Activated CD4-positive, alpha-beta T cell treated with anti-CD3 and anti-CD28 coated beads for 36 hours (primary cell): ENCODE results near the gene HAPLN3. TPM values are rescaled to one million over a fixed set of nuclear protein-coding genes. Genes with fewer than 3 reads are reported as not detected.
A peak's percentile ranks its signal among the peaks of the same experiment; 100 is the strongest.

Source experiments
- ATAC-seq: fragments of 200-7000 bp; cut with Tn5 transposase; one replicate; pipeline ENCODE4 v1.10.0; 2021; ENCODE audit warnings: mild to moderate bottlenecking, moderate library complexity
- CTCF ChIA-PET: fragments of 350-600 bp; sonication (Branson Sonifier 250); formaldehyde crosslinking; loops from one replicate; lab custom pipeline; 2021; ENCODE audit warnings: antibody characterized with exemption; lab: Charles Lee
- POLR2A ChIA-PET: fragments of 350-600 bp; sonication (Branson Sonifier 250); formaldehyde crosslinking; loops from one replicate; lab custom pipeline; 2021; ENCODE audit warnings: antibody characterized with exemption, inconsistent platforms; lab: Charles Lee
- DNase-seq: peaks from one replicate; pipeline ENCODE4 v3.0.0-alpha.2; 2020
- H3K27ac Mint-ChIP-seq: one replicate; pipeline ENCODE4 v1.8.0; 2021; ENCODE audit warnings: mixed read lengths
- H3K27me3 Mint-ChIP-seq: one replicate; pipeline ENCODE4 v1.8.0; 2021; ENCODE audit warnings: mixed read lengths
- H3K36me3 Mint-ChIP-seq: one replicate; pipeline ENCODE4 v1.8.0; 2021; ENCODE audit warnings: low read depth, mixed read lengths
- H3K4me1 Mint-ChIP-seq: one replicate; pipeline ENCODE4 v1.8.0; 2021; ENCODE audit warnings: mixed read lengths
- H3K4me3 Mint-ChIP-seq: one replicate; pipeline ENCODE4 v1.8.0; 2021; ENCODE audit warnings: mild to moderate bottlenecking, moderate library complexity, mixed read lengths
- H3K9me3 Mint-ChIP-seq: one replicate; pipeline ENCODE4 v1.8.0; 2021; ENCODE audit warnings: low read depth, mixed read lengths
- intact Hi-C, 2 experiments: fragments of 100-400 bp; cut with DNase I in 1 of 2; cut with micrococcal nuclease in 1 of 2; formaldehyde crosslinking; loops; one replicate each; pipeline versions ENCODE4 v1.14.2 to v1.15.1; 2022 to 2024; cut with DNase I, micrococcal nuclease
- total RNA-seq, 2 experiments: library from RNA; stranded (reverse); gene quantifications; one replicate each; pipeline ENCODE4 v1.2.3, GENCODE V29; 2021

HAPLN3 gene
- total RNA-seq, 2 experiments from 2014 or later, result 53.9 to 64.1 TPM

DNA sequence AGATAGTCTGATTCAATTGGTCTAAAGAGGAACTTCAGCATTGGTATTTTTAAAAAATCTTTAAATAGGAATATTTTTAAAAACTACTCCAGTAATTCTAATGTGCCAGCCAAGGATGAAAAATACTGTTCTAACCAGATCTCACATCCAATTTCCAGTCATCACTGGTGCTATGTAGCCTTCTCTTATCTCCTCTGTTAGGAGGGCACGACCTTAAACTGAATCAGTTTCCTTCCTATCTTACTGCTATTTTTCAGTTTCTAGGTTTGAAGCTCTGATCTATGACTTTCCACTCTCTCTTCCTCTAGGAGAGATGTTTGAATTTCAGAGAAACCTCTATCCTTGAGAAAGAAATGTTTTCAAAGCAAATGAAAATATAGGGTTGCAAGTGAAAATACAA, 31.9 kb downstream of the HAPLN3 start:
- Mint-ChIP-seq H3K9me3 (no peaks in the 10 kb centered on the region), H3K27ac (no peak overlapping the region), H3K36me3 (no peaks in the 10 kb centered on the region), H3K4me3 (no peak overlapping the region), H3K27me3 (no peaks in the 10 kb centered on the region), H3K4me1 (no peaks in the 10 kb centered on the region)
- DNase-seq (no peak), ATAC-seq (no peak)
- intact Hi-C loops, result no loop called here
- POLR2A ChIA-PET, result no interaction called here
- CTCF ChIA-PET, result interaction anchor here (0.9 kb wide), 1 partner anchor 42 kb away, joined by 3 read pairs; no protein-coding TSS in a partner anchor

- ATAC-seq (no peak), DNase-seq (no peak)
- no peaks in the 10 kb centered on the region for H3K27me3 Mint-ChIP-seq
- H3K36me3 Mint-ChIP-seq, result no peaks in the 10 kb centered on the region
- H3K4me3 Mint-ChIP-seq, result no peak overlapping the region
- ChIA-PET CTCF (no interaction called here), POLR2A (interaction anchor here (0.6 kb wide), 1 partner anchor 25 kb away, joined by 5 read pairs; no protein-coding TSS in a partner anchor)
- H3K27ac Mint-ChIP-seq, result no peak overlapping the region
- H3K9me3 Mint-ChIP-seq, result no peaks in the 10 kb centered on the region
- no peaks in the 10 kb centered on the region for H3K4me1 Mint-ChIP-seq
- intact Hi-C loops, result no loop called here
Measured at GRCh38 chr15:88860212-88860611, 35.1 kb downstream of the HAPLN3 start.

GRCh38 chr15:88859550-88859949, 35.8 kb downstream of the HAPLN3 start:
- ATAC-seq (no peak), DNase-seq (no peak)
- Mint-ChIP-seq H3K27ac (no peak overlapping the region), H3K27me3 (no peaks in the 10 kb centered on the region), H3K4me1 (no peaks in the 10 kb centered on the region), H3K9me3 (peaks cover 4% of the 10 kb centered on the region), H3K36me3 (peaks cover 2% of the 10 kb centered on the region), H3K4me3 (no peak overlapping the region)
- intact Hi-C loops, result no loop called here
- POLR2A ChIA-PET, result no interaction called here
- CTCF ChIA-PET, result interaction anchor here (0.6 to 0.7 kb wide), 2 partner anchors 10 to 22 kb away, joined by 4 read pairs; no protein-coding TSS in a partner anchor

DNA sequence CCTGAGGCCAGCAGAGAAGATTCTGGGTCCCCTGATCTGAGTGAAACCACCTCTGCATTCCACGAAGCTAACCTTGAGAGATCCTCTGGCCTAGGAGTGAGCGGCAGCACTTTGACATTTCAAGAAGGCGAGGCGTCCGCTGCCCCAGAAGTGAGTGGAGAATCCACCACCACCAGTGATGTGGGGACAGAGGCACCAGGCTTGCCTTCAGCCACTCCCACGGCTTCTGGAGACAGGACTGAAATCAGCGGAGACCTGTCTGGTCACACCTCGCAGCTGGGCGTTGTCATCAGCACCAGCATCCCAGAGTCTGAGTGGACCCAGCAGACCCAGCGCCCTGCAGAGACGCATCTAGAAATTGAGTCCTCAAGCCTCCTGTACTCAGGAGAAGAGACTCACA, 36.4 kb downstream of the HAPLN3 start:
- Mint-ChIP-seq H3K36me3 (peaks cover 3% of the 10 kb centered on the region), H3K27ac (no peak overlapping the region), H3K4me1 (no peaks in the 10 kb centered on the region), H3K27me3 (no peaks in the 10 kb centered on the region), H3K9me3 (peaks cover 5% of the 10 kb centered on the region), H3K4me3 (no peak overlapping the region)
- intact Hi-C loops, result no loop called here
- DNase-seq, result no peak
- no peak for ATAC-seq
- ChIA-PET CTCF (interaction anchor here (0.6 to 0.7 kb wide), 2 partner anchors 9 to 312 kb away, joined by 4 read pairs; no protein-coding TSS in a partner anchor), POLR2A (no interaction called here)

DNA sequence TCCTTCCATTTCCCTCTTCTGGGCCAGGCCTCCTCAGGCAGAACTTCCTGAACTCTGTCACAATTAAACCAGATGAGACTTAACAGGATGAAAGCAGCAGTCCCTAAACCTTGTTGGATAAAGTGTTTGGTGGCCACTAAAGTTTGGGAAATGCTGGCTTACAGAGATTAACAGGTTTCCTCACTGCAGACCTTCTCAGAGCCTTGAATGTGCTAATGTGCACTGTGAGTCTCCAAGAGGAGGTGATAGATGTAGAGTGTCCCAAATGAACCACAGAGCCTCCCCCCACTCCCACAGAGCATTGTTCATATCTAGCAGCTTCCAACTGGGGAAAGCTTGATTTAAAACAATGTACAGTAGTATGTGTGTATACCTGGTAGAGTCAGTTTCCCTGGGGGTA, 42.9 kb downstream of the HAPLN3 start:
- Mint-ChIP-seq H3K4me1 (no peaks in the 10 kb centered on the region), H3K4me3 (no peak overlapping the region), H3K27ac (no peak overlapping the region), H3K27me3 (no peaks in the 10 kb centered on the region), H3K9me3 (peaks cover 8% of the 10 kb centered on the region), H3K36me3 (peaks cover 3% of the 10 kb centered on the region)
- POLR2A ChIA-PET, result no interaction called here
- DNase-seq (no peak), ATAC-seq (no peak)
- CTCF ChIA-PET, result no interaction called here
- intact Hi-C loops, result no loop called here

- Mint-ChIP-seq H3K27ac (no peak overlapping the region), H3K4me3 (no peak overlapping the region), H3K27me3 (no peaks in the 10 kb centered on the region), H3K36me3 (peaks cover 1% of the 10 kb centered on the region), H3K4me1 (peaks cover 5% of the 10 kb centered on the region), H3K9me3 (peaks cover 4% of the 10 kb centered on the region)
- ATAC-seq, result no peak
- CTCF ChIA-PET, result interaction anchor here (0.7 kb wide), 1 partner anchor 10 kb away, joined by 4 read pairs; no protein-coding TSS in a partner anchor
- DNase-seq, result no peak
- intact Hi-C loops, result no loop called here
- POLR2A ChIA-PET, result no interaction called here
Measured at GRCh38 chr15:88849376-88850072, 45.8 kb downstream of the HAPLN3 start.

DNA sequence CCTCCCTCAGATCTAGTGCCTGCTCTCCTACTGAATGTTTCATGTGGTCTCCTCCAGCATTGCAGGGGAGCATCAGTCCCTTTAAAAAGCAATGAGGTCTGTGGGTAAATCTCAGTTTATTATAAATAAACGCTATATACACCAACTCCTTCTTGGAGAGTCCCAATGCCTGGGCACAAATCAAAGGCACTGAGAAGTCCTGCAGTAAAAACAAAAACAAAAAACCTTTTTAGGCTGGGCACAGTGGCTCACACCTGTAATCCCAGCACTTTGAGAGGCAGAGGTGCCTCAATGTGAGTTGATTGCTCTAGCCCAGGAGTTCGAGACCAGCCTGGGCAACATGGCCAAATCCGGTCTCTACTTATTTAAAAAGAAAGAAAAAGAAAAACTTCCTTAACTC, 47.1 kb downstream of the HAPLN3 start:
- Mint-ChIP-seq H3K36me3 (no peaks in the 10 kb centered on the region), H3K9me3 (no peaks in the 10 kb centered on the region), H3K27me3 (no peaks in the 10 kb centered on the region), H3K27ac (no peak overlapping the region), H3K4me1 (peaks cover 7% of the 10 kb centered on the region), H3K4me3 (no peak overlapping the region)
- intact Hi-C loops, result no loop called here
- ATAC-seq, result no peak
- ChIA-PET POLR2A (no interaction called here), CTCF (no interaction called here)
- DNase-seq, result no peak

DNA sequence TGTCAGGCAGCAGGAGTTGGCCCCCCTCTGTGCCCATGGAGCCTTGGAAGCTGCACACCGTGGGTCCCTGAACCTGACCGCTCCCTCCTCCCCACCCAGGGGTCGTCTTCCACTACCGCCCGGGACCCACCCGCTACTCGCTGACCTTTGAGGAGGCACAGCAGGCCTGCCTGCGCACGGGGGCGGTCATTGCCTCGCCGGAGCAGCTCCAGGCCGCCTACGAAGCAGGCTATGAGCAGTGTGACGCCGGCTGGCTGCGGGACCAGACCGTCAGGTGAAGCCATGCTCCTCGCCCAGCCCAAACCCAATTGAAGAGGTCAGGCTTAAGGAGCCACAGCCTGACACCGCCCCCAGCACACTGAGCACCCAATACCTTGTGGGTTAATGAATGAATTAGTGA, 48.2 kb downstream of the HAPLN3 start:
- H3K4me3 Mint-ChIP-seq, result no peak overlapping the region

DNA sequence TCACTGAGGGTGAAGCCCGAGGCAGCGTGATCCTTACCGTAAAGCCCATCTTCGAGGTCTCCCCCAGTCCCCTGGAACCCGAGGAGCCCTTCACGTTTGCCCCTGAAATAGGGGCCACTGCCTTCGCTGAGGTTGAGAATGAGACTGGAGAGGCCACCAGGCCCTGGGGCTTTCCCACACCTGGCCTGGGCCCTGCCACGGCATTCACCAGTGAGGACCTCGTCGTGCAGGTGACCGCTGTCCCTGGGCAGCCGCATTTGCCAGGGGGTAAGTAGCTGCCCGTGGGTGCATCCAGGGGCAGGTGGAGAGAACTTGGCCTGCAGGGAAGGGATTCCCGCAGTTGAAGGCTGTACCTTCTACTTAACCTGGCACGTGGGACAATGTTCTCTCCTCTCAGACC, 49.7 kb downstream of the HAPLN3 start:
- Mint-ChIP-seq H3K27me3 (no peaks in the 10 kb centered on the region), H3K27ac (no peak overlapping the region), H3K4me1 (peaks cover 7% of the 10 kb centered on the region), H3K36me3 (no peaks in the 10 kb centered on the region), H3K4me3 (no peak overlapping the region), H3K9me3 (no peaks in the 10 kb centered on the region)
- intact Hi-C loops, result no loop called here
- no peak for DNase-seq
- POLR2A ChIA-PET, result no interaction called here
- CTCF ChIA-PET, result no interaction called here
- no peak for ATAC-seq

More for the DNA sequence above, 48.2 kb downstream of the HAPLN3 start:
- intact Hi-C loops, result no loop called here
- no peak for DNase-seq
- Mint-ChIP-seq H3K36me3 (no peaks in the 10 kb centered on the region), H3K4me1 (peaks cover 7% of the 10 kb centered on the region), H3K9me3 (no peaks in the 10 kb centered on the region), H3K27me3 (no peaks in the 10 kb centered on the region), H3K27ac (no peak overlapping the region)
- ChIA-PET CTCF (no interaction called here), POLR2A (no interaction called here)
- no peak for ATAC-seq

GRCh38 chr15:88844749-88845386, 50.5 kb downstream of the HAPLN3 start:
- ChIA-PET CTCF (interaction anchor here (0.8 to 1.1 kb wide), 2 partner anchors 10 to 173 kb away, joined by 3 read pairs; no protein-coding TSS in a partner anchor), POLR2A (no interaction called here)
- Mint-ChIP-seq H3K9me3 (no peaks in the 10 kb centered on the region), H3K4me1 (peaks cover 7% of the 10 kb centered on the region), H3K27ac (no peak overlapping the region), H3K27me3 (no peaks in the 10 kb centered on the region), H3K36me3 (no peaks in the 10 kb centered on the region), H3K4me3 (no peak overlapping the region)
- DNase-seq (no peak), ATAC-seq (peak; percentile 80)
- intact Hi-C loops, result no loop called here

DNA sequence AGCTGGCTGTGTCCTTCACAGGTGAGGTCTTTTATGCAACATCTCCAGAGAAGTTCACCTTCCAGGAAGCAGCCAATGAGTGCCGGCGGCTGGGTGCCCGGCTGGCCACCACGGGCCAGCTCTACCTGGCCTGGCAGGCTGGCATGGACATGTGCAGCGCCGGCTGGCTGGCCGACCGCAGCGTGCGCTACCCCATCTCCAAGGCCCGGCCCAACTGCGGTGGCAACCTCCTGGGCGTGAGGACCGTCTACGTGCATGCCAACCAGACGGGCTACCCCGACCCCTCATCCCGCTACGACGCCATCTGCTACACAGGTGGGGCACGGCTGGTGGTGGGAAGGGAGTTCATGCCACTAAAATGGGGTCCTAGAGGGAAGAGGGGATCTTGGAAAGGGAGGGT, 52.0 kb downstream of the HAPLN3 start:
- DNase-seq, result no peak
- H3K4me3 Mint-ChIP-seq, result no peak overlapping the region
- no peaks in the 10 kb centered on the region for H3K36me3 Mint-ChIP-seq
- H3K4me1 Mint-ChIP-seq, result peaks cover 7% of the 10 kb centered on the region
- POLR2A ChIA-PET, result no interaction called here
- no peaks in the 10 kb centered on the region for H3K9me3 Mint-ChIP-seq
- intact Hi-C loops, result no loop called here
- peaks cover 2% of the 10 kb centered on the region for H3K27me3 Mint-ChIP-seq
- no peak for ATAC-seq
- no peak overlapping the region for H3K27ac Mint-ChIP-seq
- CTCF ChIA-PET, result no interaction called here

DNA sequence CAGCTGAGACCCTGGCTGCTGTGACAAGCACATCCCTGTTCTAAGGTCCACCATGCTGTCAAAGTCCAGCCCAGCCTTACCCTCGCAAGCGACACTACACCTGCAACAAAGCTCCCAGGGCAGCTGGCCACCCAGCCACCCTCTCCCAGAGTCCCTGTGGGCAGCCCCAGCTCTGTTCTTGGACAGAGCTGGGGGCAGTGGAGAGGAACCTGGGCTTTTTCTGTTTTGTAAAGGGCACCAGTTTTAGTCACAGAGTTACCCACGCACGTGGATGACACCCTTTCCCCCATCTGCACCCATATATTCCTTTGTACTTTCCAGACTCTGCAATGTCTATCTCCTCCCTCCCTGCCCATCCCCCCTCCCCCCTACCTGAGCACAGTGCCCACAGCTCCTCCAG, 53.2 kb downstream of the HAPLN3 start:
- intact Hi-C loops, result no loop called here
- ATAC-seq, result no peak
- DNase-seq, result no peak
- Mint-ChIP-seq H3K4me1 (peaks cover 7% of the 10 kb centered on the region), H3K9me3 (no peaks in the 10 kb centered on the region), H3K36me3 (no peaks in the 10 kb centered on the region), H3K4me3 (no peak overlapping the region), H3K27me3 (peaks cover 2% of the 10 kb centered on the region), H3K27ac (no peak overlapping the region)
- CTCF ChIA-PET, result interaction anchor here (0.6 kb wide), 1 partner anchor 218 kb away, joined by 3 read pairs; no protein-coding TSS in a partner anchor
- POLR2A ChIA-PET, result no interaction called here
